Testis (tissue), 2 donors: ENCODE results near the gene CHKA.

ENCODE experiments used
- CTCF ChIP-seq, 3 experiments: fragments of 450-650 bp in 2 of 3; fragments of 200-600 bp in 1 of 3; sonication (generic) in 1 of 3; IDR thresholded peaks; one replicate each; pipeline ENCODE4 v1.5.1; 2016 to 2019; ENCODE audit warnings: antibody characterized with exemption in 3 of 3, mild to moderate bottlenecking in 2 of 3, moderate library complexity in 1 of 3
- POLR2A ChIP-seq: fragments of 450-650 bp; IDR thresholded peaks from one replicate; pipeline ENCODE4 v1.6.1; 2017; ENCODE audit warnings: antibody characterized with exemption, mild to moderate bottlenecking, moderate library complexity

- TF ChIP-seq POLR2A (no peak), CTCF (IDR thresholded peaks at IDR 0.05) (no peak)
Observed at GRCh38 chr11:68120273-68121066, 718 bp downstream of the CHKA start.
